Measurements from ENCODE around the gene XXYLT1.

DNA sequence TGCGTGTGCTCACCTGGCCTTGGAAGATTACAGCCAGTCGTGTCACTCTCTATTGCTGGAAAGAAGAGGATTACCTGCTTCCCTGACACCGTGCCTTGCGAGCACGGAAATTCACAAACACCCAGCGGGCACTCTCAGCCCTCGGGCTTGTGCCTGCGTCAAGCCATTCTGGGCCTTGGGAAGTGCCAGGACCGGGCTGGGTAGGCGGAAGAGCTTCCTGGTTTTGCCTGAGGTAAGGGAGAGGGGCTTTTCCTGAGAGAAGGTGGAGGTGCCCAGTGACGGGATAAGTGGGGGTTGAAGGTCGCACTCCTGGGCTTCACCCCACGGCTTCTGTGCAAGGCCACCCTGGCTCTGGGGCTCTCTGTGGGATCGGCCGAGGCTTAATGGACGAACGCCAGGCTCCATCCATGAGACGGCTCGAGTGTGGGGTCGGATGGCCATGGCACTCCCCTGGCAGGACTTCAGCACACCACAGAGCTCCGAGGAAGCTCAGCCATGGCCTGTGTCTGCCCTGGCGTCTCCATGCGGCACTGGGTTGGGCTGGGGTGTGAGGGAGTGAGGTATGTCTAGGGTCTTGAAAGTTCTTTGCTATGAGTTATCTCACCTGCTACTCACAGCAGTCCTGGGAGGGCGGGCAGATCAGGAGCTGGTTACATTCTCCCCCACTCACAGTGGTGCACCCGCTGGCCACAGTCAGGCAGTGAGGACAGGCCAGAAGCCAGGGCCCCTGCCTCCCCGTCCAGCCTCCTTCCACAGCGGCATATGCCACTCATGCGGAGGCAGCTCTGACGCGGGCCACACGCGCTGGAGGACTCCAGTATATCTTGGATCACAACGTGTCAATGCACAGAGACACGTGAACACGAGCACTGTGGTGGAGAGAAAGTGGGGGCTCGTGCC is 209.0 kb downstream of the XXYLT1 start:
- TF ChIP-seq, protein P1, sequence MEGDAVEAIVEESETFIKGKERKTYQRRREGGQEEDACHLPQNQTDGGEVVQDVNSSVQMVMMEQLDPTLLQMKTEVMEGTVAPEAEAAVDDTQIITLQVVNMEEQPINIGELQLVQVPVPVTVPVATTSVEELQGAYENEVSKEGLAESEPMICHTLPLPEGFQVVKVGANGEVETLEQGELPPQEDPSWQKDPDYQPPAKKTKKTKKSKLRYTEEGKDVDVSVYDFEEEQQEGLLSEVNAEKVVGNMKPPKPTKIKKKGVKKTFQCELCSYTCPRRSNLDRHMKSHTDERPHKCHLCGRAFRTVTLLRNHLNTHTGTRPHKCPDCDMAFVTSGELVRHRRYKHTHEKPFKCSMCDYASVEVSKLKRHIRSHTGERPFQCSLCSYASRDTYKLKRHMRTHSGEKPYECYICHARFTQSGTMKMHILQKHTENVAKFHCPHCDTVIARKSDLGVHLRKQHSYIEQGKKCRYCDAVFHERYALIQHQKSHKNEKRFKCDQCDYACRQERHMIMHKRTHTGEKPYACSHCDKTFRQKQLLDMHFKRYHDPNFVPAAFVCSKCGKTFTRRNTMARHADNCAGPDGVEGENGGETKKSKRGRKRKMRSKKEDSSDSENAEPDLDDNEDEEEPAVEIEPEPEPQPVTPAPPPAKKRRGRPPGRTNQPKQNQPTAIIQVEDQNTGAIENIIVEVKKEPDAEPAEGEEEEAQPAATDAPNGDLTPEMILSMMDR (IDR thresholded peaks at IDR 0.05; ENCODE audit: low read length) = no peak
- TF ChIP-seq EZH2 (IDR thresholded peaks at IDR 0.05; ENCODE audit: borderline replicate concordance, low read length) = no peak
